Tibial nerve (tissue), 4 donors: ENCODE measurements around the gene HESX1. TPM values are rescaled to one million over a fixed set of nuclear protein-coding genes. Genes with fewer than 3 reads are reported as not detected.

Experiments used
- DNase-seq, 2 donors: peaks; one replicate each; pipeline ENCODE4 v3.0.0-alpha.2; 2019; ENCODE audit warnings: low spot score in 2 of 2
- H3K27ac ChIP-seq, 4 donors: fragments of 200-600 bp; sonication (generic) in 3 of 4; one replicate each; pipeline ENCODE4 v1.5.1; 2017 to 2019; ENCODE audit warnings: mild to moderate bottlenecking in 1 of 4
- H3K27me3 ChIP-seq, 2 donors: fragments of 200-600 bp; sonication (generic) in 1 of 2; one replicate each; pipeline versions ENCODE4 v1.5.1 to v1.6.0; 2017 to 2019
- H3K36me3 ChIP-seq, 3 donors: fragments of 200-600 bp; sonication (generic); one replicate each; pipeline ENCODE4 v1.5.1; 2018 to 2019
- H3K4me1 ChIP-seq, 4 donors: fragments of 200-600 bp; sonication (generic) in 3 of 4; one replicate each; pipeline ENCODE4 v1.5.1; 2017 to 2019
- H3K4me3 ChIP-seq, 4 donors: fragments of 200-600 bp; sonication (generic) in 3 of 4; one replicate each; pipeline ENCODE4 v1.5.1; 2017 to 2019; ENCODE audit warnings: mild to moderate bottlenecking in 1 of 4, moderate library complexity in 1 of 4
- H3K9me3 ChIP-seq, 4 donors: fragments of 200-600 bp; sonication (generic) in 3 of 4; one replicate each; pipeline ENCODE4 v1.5.1; 2017 to 2019
- EP300 ChIP-seq, 2 donors: sonication (generic); formaldehyde crosslinking; IDR thresholded peaks; one replicate each; pipeline ENCODE4 v1.6.1; 2017; ENCODE audit warnings: antibody characterized with exemption in 2 of 2, mild to moderate bottlenecking in 1 of 2
- POLR2A ChIP-seq, 2 donors: fragments of 450-650 bp; IDR thresholded peaks; one replicate each; pipeline ENCODE4 v1.6.1; 2017; ENCODE audit warnings: antibody characterized with exemption in 2 of 2, mild to moderate bottlenecking in 2 of 2, moderate library complexity in 2 of 2
- WGBS, 2 donors: methylation state at CpG; one replicate each; pipeline ENCODE4 v1.1.5; 2018; 5-methylcytosine and 5-hydroxymethylcytosine counted together
- total RNA-seq, 4 donors: library from RNA; depleted of rRNA; stranded (reverse); fragments of >200 nt; gene quantifications; one replicate each; pipeline ENCODE4 v1.1.0, GENCODE V29; 2016
- TF ChIP-seq, protein P1 (sequence below), 5 experiments: fragments of 200-600 bp in 3 of 5; fragments of 450-650 bp in 2 of 5; sonication (generic) in 3 of 5; IDR thresholded peaks; one replicate each; pipeline ENCODE4 v1.5.1; 2016 to 2019; ENCODE audit warnings: antibody characterized with exemption in 5 of 5, mild to moderate bottlenecking in 3 of 5, moderate library complexity in 2 of 5

Gene HESX1
- total RNA-seq, 4 donors from 2014 or later, result 1.1 to 3.6 TPM; not detected in 2

DNA sequence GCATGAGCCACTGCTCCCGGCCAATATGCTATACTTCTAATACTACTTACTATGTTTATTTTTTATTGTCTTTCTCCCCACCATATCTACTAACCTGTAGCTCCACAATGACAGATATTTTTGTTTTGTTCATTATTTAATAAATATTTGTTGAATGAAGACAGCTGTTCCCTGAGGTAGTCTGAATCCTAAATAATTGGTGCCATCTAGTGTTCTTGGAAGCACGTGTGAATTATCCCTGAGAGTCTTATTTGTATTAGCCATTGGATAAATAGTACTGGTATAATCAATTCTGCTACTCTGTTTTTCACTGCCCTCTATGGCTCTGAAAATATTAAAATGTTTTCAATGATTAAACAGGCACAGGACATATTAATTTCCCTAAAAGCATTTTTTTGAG is 22.1 kb upstream of the HESX1 start:
- no peak for DNase-seq
- Histone ChIP-seq H3K4me1 (peaks cover 0 to 8% (median 0%) of the 10 kb centered on the region in 4 donors), H3K9me3 (no peaks in the 10 kb centered on the region), H3K27ac (no peak overlapping the region), H3K4me3 (no peak overlapping the region), H3K36me3 (no peaks in the 10 kb centered on the region), H3K27me3 (no peaks in the 10 kb centered on the region)
- TF ChIP-seq EP300 (IDR thresholded peaks at IDR 0.05), result no peak
- TF ChIP-seq, protein P1, sequence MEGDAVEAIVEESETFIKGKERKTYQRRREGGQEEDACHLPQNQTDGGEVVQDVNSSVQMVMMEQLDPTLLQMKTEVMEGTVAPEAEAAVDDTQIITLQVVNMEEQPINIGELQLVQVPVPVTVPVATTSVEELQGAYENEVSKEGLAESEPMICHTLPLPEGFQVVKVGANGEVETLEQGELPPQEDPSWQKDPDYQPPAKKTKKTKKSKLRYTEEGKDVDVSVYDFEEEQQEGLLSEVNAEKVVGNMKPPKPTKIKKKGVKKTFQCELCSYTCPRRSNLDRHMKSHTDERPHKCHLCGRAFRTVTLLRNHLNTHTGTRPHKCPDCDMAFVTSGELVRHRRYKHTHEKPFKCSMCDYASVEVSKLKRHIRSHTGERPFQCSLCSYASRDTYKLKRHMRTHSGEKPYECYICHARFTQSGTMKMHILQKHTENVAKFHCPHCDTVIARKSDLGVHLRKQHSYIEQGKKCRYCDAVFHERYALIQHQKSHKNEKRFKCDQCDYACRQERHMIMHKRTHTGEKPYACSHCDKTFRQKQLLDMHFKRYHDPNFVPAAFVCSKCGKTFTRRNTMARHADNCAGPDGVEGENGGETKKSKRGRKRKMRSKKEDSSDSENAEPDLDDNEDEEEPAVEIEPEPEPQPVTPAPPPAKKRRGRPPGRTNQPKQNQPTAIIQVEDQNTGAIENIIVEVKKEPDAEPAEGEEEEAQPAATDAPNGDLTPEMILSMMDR (IDR thresholded peaks at IDR 0.05), result peak in 2 of 5 experiments; percentile 12 to 33
- 49 to 51% methylated on average over 2 of the region's 2 CpGs for WGBS, 2 donors

DNA sequence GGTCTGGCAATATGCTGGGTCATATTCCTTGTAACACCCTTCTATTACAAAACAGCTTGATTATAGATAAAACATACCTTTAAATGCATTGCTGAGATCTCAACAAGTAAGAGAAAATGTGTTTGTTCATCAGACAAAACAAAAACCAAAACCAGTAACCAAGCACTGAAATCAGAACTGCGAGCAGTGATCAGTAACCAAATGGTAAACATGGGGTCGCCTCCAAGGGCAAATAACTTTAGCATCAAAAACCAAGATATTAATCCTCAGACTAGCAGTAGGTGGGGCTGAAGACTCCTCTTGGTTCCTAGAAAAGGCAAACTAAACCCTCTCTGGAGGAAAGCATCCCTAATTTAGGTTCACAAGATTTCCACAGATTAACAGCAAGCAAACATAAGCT is 6.6 kb upstream of the HESX1 start:
- no peak overlapping the region for H3K27ac ChIP-seq
- no peak for TF ChIP-seq EP300 (IDR thresholded peaks at IDR 0.05)
- TF ChIP-seq POLR2A (IDR thresholded peaks at IDR 0.05), result no peak
- TF ChIP-seq, protein P1 (IDR thresholded peaks at IDR 0.05), result no peak
- no peaks in the 10 kb centered on the region for H3K4me1 ChIP-seq
- H3K27me3 ChIP-seq, result no peaks in the 10 kb centered on the region
- no peak for DNase-seq
- no peak overlapping the region for H3K4me3 ChIP-seq
- no peaks in the 10 kb centered on the region for H3K9me3 ChIP-seq
- no peaks in the 10 kb centered on the region for H3K36me3 ChIP-seq
- WGBS, 2 donors, result 87 to 97% methylated on average over 2 of the region's 2 CpGs

DNA sequence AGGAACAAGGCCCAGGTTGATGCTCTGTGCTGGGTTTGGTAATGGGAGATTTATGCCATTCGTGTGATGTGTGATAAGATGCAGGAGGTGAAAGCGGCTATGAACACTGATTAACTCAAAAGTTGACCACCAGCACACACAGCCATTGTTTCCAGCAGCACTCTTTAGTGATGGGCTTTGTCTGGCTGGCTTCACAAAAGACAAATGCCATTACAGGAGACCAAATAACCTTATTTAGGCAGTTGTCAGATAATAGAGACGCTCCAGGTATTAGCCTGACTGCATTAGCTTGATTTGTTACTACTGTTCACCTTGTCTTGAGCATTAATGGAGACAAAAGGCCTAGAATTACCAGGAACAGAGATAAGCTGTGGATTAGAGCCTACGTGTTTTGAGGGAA is 5.1 kb downstream of the HESX1 start:
- 86 to 88% methylated on average over 4 of the region's 4 CpGs for WGBS, 2 donors
- DNase-seq, result no peak
- Histone ChIP-seq H3K9me3 (no peaks in the 10 kb centered on the region), H3K4me1 (no peaks in the 10 kb centered on the region), H3K4me3 (no peak overlapping the region), H3K27ac (no peak overlapping the region), H3K27me3 (no peaks in the 10 kb centered on the region), H3K36me3 (no peaks in the 10 kb centered on the region)
- TF ChIP-seq EP300 (IDR thresholded peaks at IDR 0.05) (no peak), POLR2A (IDR thresholded peaks at IDR 0.05) (no peak)
- TF ChIP-seq, protein P1 (IDR thresholded peaks at IDR 0.05), result no peak

DNA sequence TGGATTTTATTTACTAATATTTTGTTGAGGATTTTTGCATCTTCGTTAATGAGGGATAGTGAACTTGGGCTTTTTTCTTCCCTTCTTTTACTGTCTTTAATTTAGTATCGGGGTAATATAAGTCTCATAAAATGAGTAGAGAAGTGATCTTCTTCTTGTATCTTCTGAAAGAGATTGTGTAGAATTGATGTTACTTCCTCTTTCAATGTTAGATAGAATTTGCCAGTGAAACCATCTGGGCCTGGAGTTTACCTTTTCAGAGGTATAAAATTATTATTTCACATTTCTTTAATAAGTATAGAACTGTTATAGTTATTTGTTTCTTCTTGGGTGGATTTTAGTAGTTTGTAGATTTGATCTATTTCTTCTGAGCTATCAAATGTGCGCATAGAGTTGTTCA is 7.8 kb downstream of the HESX1 start:
- TF ChIP-seq EP300 (IDR thresholded peaks at IDR 0.05), result no peak
- TF ChIP-seq POLR2A (IDR thresholded peaks at IDR 0.05), result no peak
- TF ChIP-seq, protein P1 (IDR thresholded peaks at IDR 0.05), result no peak
- Histone ChIP-seq H3K27ac (no peak overlapping the region), H3K9me3 (no peaks in the 10 kb centered on the region), H3K36me3 (no peaks in the 10 kb centered on the region), H3K27me3 (no peaks in the 10 kb centered on the region), H3K4me1 (no peaks in the 10 kb centered on the region), H3K4me3 (no peak overlapping the region)
- 91 to 95% methylated on average over 3 of the region's 3 CpGs for WGBS, 2 donors
- no peak for DNase-seq

DNA sequence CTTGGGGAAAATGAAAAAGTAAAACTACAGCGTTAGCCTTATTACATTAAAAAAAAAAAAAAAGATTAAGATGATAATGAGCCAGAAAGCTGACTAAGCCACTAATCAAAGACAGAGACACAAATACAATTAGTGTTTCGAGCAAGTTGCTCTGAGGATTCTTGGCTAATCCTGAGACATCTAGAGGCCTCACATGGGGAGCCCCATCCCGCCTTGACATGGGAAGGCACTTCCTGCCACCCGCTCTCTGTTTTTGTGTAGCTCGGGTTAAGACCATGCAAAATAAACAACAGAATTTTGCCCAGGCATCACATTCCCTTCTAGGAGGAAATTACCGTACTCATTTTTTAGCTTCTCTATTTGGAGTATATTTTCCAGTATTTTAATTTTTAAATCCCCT is 15.3 kb downstream of the HESX1 start:
- no peak overlapping the region for H3K27ac ChIP-seq
- H3K27me3 ChIP-seq, result no peaks in the 10 kb centered on the region
- TF ChIP-seq EP300 (IDR thresholded peaks at IDR 0.05) (no peak), POLR2A (IDR thresholded peaks at IDR 0.05) (no peak)
- TF ChIP-seq, protein P1 (IDR thresholded peaks at IDR 0.05), result no peak
- no peaks in the 10 kb centered on the region for H3K36me3 ChIP-seq
- WGBS, 2 donors, result 23 to 31% methylated on average over 6 of the region's 6 CpGs
- DNase-seq, result no peak
- H3K4me3 ChIP-seq, result no peak overlapping the region
- no peaks in the 10 kb centered on the region for H3K4me1 ChIP-seq
- H3K9me3 ChIP-seq, result no peaks in the 10 kb centered on the region
